ENCODE results near the gene PARP3.
A peak's percentile ranks its signal among the peaks of the same experiment; 100 is the strongest.
"Not testable (repeated sequence)": the region's sequence is repeated elsewhere in the genome, so short reads cannot be mapped to it uniquely, and the experiment has no call there.

The PARP3 gene

GRCh38 chr3:51985063-51985462 lies 42.9 kb downstream of the PARP3 start:
- DNase-seq (ENCODE audit: low read depth in 3 of 3) = no peak

- DNase-seq (ENCODE audit: low read depth in 3 of 3) = no peak
Observed at GRCh38 chr3:51986010-51986947, 44.1 kb downstream of the PARP3 start.

GRCh38 chr3:51987568-51987967 lies 45.4 kb downstream of the PARP3 start:
- DNase-seq (ENCODE audit: low read depth in 3 of 3) = no peak

DNA sequence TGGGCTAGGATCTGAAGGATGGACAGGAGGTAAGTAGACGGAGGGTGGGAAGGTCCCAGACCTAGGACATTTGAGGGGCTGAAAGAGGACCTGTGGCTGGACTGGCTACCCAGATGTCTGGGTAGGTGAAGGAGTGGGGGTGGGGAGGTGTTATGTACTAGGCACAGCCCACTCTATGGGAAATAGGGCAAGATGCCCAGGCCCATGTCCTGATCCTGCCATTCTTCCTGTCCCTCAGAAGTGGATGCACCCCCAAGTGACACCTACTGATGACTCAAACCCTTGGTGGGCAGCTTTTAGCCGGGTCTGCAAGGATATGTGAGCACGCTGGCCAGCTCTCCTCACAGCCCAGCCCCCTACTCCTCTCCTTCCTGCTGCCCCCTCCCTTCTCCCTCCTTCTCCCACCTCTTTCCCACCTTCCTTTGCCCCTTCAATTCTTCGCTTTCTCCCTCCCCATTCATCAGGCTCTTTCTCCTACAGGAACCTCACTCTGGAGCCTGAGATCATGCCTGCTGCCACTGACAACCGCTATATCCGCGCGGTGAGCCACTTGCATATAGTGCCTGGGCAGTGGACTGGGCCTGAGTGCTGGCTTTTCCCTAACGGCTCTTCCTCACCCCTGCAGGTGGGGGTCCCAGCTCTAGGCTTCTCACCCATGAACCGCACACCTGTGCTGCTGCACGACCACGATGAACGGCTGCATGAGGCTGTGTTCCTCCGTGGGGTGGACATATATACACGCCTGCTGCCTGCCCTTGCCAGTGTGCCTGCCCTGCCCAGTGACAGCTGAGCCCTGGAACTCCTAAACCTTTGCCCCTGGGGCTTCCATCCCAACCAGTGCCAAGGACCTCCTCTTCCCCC lies 46.4 kb downstream of the PARP3 start:
- no peak for DNase-seq (ENCODE audit: low read depth in 3 of 3)

- not testable (repeated sequence) for DNase-seq (ENCODE audit: low read depth in 3 of 3)
Observed at GRCh38 chr3:51990501-51990971, 48.4 kb downstream of the PARP3 start.

DNA sequence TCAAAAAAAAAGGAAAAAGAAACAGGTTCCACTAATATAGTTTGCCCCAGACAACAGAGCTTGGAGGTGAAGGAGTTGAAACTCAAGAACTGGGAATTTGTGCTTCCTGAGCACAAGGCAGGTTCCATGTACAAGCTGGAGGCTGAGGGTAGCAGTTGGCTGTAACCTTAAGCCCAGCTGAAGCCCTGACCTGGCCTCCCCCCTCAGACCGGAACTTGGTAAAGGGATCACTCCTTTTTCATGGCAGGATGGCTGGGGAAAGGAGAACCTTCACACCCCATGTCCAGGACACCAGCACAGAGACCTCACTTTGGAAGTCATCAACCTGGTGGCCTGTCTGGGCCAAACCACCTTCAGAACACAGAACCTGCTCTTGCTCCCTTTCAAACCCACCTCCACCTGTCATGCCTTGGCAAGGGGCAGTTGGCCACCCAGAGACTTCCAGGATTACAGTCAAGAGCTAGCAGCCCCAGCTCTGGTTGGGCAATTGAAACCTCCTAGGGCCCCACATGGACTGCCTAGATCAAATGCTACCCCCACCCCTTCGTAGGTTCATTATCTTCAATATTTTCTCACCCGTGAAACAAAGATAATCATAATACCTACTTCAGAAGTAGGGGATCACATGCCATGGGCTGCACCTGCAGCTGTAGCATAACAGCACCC lies 50.0 kb downstream of the PARP3 start:
- no peak for DNase-seq (ENCODE audit: low read depth in 3 of 3)

DNA sequence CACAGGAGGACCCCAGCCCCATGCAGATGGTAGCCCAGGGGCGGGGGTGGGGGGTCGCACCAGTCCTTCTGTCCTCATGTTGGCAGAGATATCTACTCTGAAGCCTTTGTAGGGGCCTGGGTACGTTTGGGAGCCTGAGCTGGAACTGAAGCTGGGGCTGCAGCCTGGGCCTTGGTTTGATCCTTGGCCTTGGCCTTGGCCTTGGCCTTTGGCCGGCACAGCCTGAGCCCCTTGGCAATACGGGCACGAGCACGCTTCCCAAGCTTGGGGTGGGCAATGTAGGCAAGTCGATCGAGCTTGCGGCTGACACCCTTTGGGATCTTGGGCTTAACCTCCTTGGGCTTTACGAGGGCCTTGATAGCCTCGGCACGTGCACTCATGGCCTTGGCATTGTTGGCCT lies 51.5 kb downstream of the PARP3 start:
- not testable (repeated sequence) for DNase-seq (ENCODE audit: low read depth in 3 of 3)

GRCh38 chr3:51994530-51994929 lies 52.4 kb downstream of the PARP3 start:
- no peak for DNase-seq (ENCODE audit: low read depth in 3 of 3)

GRCh38 chr3:51995346-51996163 lies 53.4 kb downstream of the PARP3 start, which contains the start of gene RPL29:
RPL29 (minus strand) TSS chr3:51995895; CDS start chr3:51995461, 434 bp downstream.
- DNase-seq (ENCODE audit: low read depth in 3 of 3) = peak; percentile 83 to 89 (median 84)

GRCh38 chr3:51997172-51997571 lies 55.0 kb downstream of the PARP3 start:
- no peak for DNase-seq (ENCODE audit: low read depth in 3 of 3)

DNA sequence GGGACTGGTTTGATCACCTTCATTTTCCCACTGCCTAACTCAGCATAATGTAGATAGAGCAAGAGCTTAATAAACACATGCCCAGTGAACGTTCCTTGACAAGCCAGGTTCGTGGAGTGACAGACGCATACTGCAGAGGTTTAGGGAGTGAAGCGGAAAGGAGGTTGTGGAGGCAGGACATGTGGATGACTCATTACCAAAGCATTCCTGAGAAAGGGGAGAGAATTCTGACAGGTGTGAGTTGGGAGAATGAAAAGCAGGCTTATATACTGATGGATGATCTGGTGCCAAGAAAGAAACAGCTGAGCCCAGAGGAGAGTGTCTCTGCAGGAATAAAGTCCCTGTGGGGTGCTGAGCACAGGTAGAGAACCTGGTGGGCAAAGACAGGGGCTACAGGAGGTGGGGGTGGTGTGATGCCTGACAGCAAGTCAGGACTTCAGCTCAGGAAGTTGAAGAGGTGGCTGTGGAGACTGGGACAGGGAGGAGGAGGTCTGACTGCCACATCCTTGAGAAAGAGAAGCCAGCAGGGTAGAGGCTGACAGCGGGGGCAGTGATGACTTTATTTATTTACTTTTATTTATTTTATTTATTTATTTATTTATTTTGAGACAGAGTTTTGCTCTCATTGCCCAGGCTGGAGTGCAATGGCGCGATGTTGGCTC lies 55.9 kb downstream of the PARP3 start:
- DNase-seq (ENCODE audit: low read depth in 3 of 3) = no peak

Data from stimulated activated CD4-positive, alpha-beta T cell treated with anti-CD3 and anti-CD28 coated beads, TNF-alpha, amount 100 ng/mL, for 24 hours (primary cell).